WTC11 (cell line): ENCODE measurements around the gene PTBP2. TPM values are rescaled to one million over a fixed set of nuclear protein-coding genes. Genes with fewer than 3 reads are reported as not detected.

ENCODE experiments used
- ATAC-seq: fragments of 200-7000 bp; cut with Tn5 transposase; 2 replicates; pipeline ENCODE4 v1.10.0; 2021; ENCODE audit warnings: mild to moderate bottlenecking, moderate library complexity
- CTCF ChIA-PET: fragments of 300-600 bp; sonication (Branson Sonifier 250); formaldehyde crosslinking; loops from one replicate; lab custom pipeline; 2021; ENCODE audit warnings: antibody characterized with exemption; lab: Charles Lee
- POLR2A ChIA-PET: fragments of 350-600 bp; sonication (Branson Sonifier 250); formaldehyde crosslinking; loops from one replicate; lab custom pipeline; 2021; ENCODE audit warnings: antibody characterized with exemption; lab: Charles Lee
- DNase-seq: peaks from one replicate; pipeline ENCODE4 v3.0.0; 2021; ENCODE audit warnings: low spot score
- H3K27ac Mint-ChIP-seq: 2 replicates; pipeline ENCODE4 v1.8.0; 2021; ENCODE audit warnings: mixed read lengths
- H3K27me3 Mint-ChIP-seq: 2 replicates; pipeline ENCODE4 v1.8.0; 2021; ENCODE audit warnings: low read depth, mild to moderate bottlenecking, moderate library complexity, mixed read lengths
- H3K36me3 Mint-ChIP-seq: 2 replicates; pipeline ENCODE4 v1.8.0; 2021; ENCODE audit warnings: mixed read lengths
- H3K4me1 Mint-ChIP-seq: 2 replicates; pipeline ENCODE4 v1.8.0; 2022; ENCODE audit warnings: mixed read lengths
- H3K4me3 Mint-ChIP-seq: 2 replicates; pipeline ENCODE4 v1.8.0; 2021; ENCODE audit warnings: mild to moderate bottlenecking, moderate library complexity, mixed read lengths
- H3K9me3 Mint-ChIP-seq: 2 replicates; pipeline ENCODE4 v1.8.0; 2021; ENCODE audit warnings: mixed read lengths
- ATF1 ChIP-seq: sonication (generic); formaldehyde crosslinking; IDR thresholded peaks from 2 replicates; pipeline ENCODE4 v1.8.1; 2023; ENCODE audit warnings: mild to moderate bottlenecking, moderate library complexity, missing genetic modification reagents
- ATF6 ChIP-seq: sonication (generic); formaldehyde crosslinking; IDR thresholded peaks from 2 replicates; pipeline ENCODE4 v1.8.1; 2023; ENCODE audit warnings: mild to moderate bottlenecking, missing genetic modification reagents
- CBFB ChIP-seq: sonication (generic); formaldehyde crosslinking; IDR thresholded peaks from 2 replicates; pipeline ENCODE4 v1.8.1; 2022; ENCODE audit warnings: mild to moderate bottlenecking, low read depth, missing genetic modification reagents
- EMX1 ChIP-seq: fragments of 250-450 bp; sonication (Bioruptor Pico); IDR thresholded peaks from 2 replicates; pipeline ENCODE4 v1.8.0; 2021; ENCODE audit warnings: mild to moderate bottlenecking
- FOXJ3 ChIP-seq: sonication (generic); formaldehyde crosslinking; IDR thresholded peaks from 2 replicates; pipeline ENCODE4 v1.9.0; 2021; ENCODE audit warnings: missing genetic modification reagents, mild to moderate bottlenecking, borderline replicate concordance
- FOXP1 ChIP-seq: sonication (generic); formaldehyde crosslinking; IDR thresholded peaks from 2 replicates; pipeline ENCODE4 v1.8.0; 2022; ENCODE audit warnings: missing genetic modification reagents, mild to moderate bottlenecking, moderate library complexity, borderline replicate concordance
- IRF2 ChIP-seq: sonication (generic); formaldehyde crosslinking; IDR thresholded peaks from 2 replicates; pipeline ENCODE4 v1.8.0; 2022; ENCODE audit warnings: low read depth, missing genetic modification reagents, borderline replicate concordance
- KAT7 ChIP-seq: sonication (generic); formaldehyde crosslinking; IDR thresholded peaks from 2 replicates; pipeline ENCODE4 v1.8.1; 2023; ENCODE audit warnings: missing genetic modification reagents, mild to moderate bottlenecking, borderline replicate concordance
- MLX ChIP-seq: sonication (generic); formaldehyde crosslinking; IDR thresholded peaks from 2 replicates; pipeline ENCODE4 v1.8.1; 2023; ENCODE audit warnings: mild to moderate bottlenecking, missing genetic modification reagents, moderate library complexity
- NFATC4 ChIP-seq: fragments of 250-450 bp; sonication (Bioruptor Pico); IDR thresholded peaks from 2 replicates; pipeline ENCODE4 v1.9.0; 2021; ENCODE audit warnings: mild to moderate bottlenecking
- NFE2L1 ChIP-seq: sonication (generic); formaldehyde crosslinking; IDR thresholded peaks from 2 replicates; pipeline ENCODE4 v1.8.1; 2023; ENCODE audit warnings: missing genetic modification reagents
- NFYB ChIP-seq: sonication (generic); formaldehyde crosslinking; conservative IDR thresholded peaks from 2 replicates; pipeline ENCODE4 v1.8.0; 2022; ENCODE audit warnings: low read depth, missing genetic modification reagents
- NR2C2 ChIP-seq: sonication (generic); formaldehyde crosslinking; IDR thresholded peaks from 2 replicates; pipeline ENCODE4 v1.8.0; 2022; ENCODE audit warnings: mild to moderate bottlenecking, missing genetic modification reagents
- RELA ChIP-seq: sonication (generic); formaldehyde crosslinking; IDR thresholded peaks from 2 replicates; pipeline ENCODE4 v1.8.1; 2022; ENCODE audit warnings: missing genetic modification reagents, mild to moderate bottlenecking, borderline replicate concordance
- SP1 ChIP-seq: sonication (generic); formaldehyde crosslinking; conservative IDR thresholded peaks from 2 replicates; pipeline ENCODE4 v1.8.1; 2022; ENCODE audit warnings: missing genetic modification reagents
- TEAD4 ChIP-seq: sonication (generic); formaldehyde crosslinking; IDR thresholded peaks from 2 replicates; pipeline ENCODE4 v1.8.0; 2022; ENCODE audit warnings: mild to moderate bottlenecking, missing genetic modification reagents
- USF2 ChIP-seq: sonication (generic); formaldehyde crosslinking; IDR thresholded peaks from 2 replicates; pipeline ENCODE4 v1.8.1; 2023; ENCODE audit warnings: mild to moderate bottlenecking, missing genetic modification reagents, moderate library complexity
- ZNF232 ChIP-seq: sonication (generic); formaldehyde crosslinking; IDR thresholded peaks from 2 replicates; pipeline ENCODE4 v1.8.0; 2022; ENCODE audit warnings: mild to moderate bottlenecking, missing genetic modification reagents
- ZNF512 ChIP-seq: sonication (generic); formaldehyde crosslinking; IDR thresholded peaks from 2 replicates; pipeline ENCODE4 v1.8.1; 2022; ENCODE audit warnings: missing genetic modification reagents, borderline replicate concordance
- ZNF532 ChIP-seq: fragments of 250-450 bp; sonication (Bioruptor Pico); IDR thresholded peaks from 2 replicates; pipeline ENCODE4 v1.9.0; 2021; ENCODE audit warnings: mild to moderate bottlenecking, borderline replicate concordance
- total RNA-seq: library from RNA; stranded (reverse); gene quantifications from 3 replicates; pipeline ENCODE4 v1.2.3, GENCODE V29; 2021

PTBP2 gene
- total RNA-seq, 1 experiment from 2014 or later: 50.0 TPM

GRCh38 chr1:96837057-96837780 is 115.6 kb downstream of the PTBP2 start (continued):
- TF ChIP-seq RELA (CRISPR knock-in tag) (no peak), TEAD4 (CRISPR knock-in tag) (no peak), NFATC4 (CRISPR knock-in tag) (no peak), NFE2L1 (no peak), NR2C2 (CRISPR knock-in tag) (no peak), NFYB (CRISPR knock-in tag) (no peak), CBFB (CRISPR knock-in tag) (no peak), ZNF512 (CRISPR knock-in tag) (no peak)

- CTCF ChIA-PET: no interaction called here
These were observed 116.2 kb downstream of the PTBP2 start for GRCh38 chr1:96837781-96838216.

GRCh38 chr1:96840396-96840795 is 118.8 kb downstream of the PTBP2 start:
- Mint-ChIP-seq H3K36me3 (no peaks in the 10 kb centered on the region), H3K9me3 (peaks cover 2% of the 10 kb centered on the region; the same call in 1 of the 2 replicates), H3K27ac (no peak overlapping the region), H3K27me3 (peaks cover 4% of the 10 kb centered on the region; the same call in 1 of the 2 replicates), H3K4me3 (no peak overlapping the region), H3K4me1 (peaks cover 20% of the 10 kb centered on the region)
- DNase-seq: no peak
- ATAC-seq: no peak
- ChIA-PET CTCF (no interaction called here), POLR2A (no interaction called here)
- TF ChIP-seq IRF2 (CRISPR knock-in tag) (no peak), FOXP1 (CRISPR knock-in tag) (no peak), ZNF232 (CRISPR knock-in tag) (no peak), EMX1 (CRISPR knock-in tag) (no peak), USF2 (CRISPR knock-in tag) (no peak), KAT7 (CRISPR knock-in tag) (no peak), SP1 (CRISPR knock-in tag) (no peak), NR2C2 (CRISPR knock-in tag) (no peak), ZNF532 (no peak), ATF1 (CRISPR knock-in tag) (no peak), ATF6 (CRISPR knock-in tag) (no peak)

More at GRCh38 chr1:96837781-96838216, 116.2 kb downstream of the PTBP2 start:
- no peaks in the 10 kb centered on the region for H3K27me3 Mint-ChIP-seq
- H3K27ac Mint-ChIP-seq: no peak overlapping the region
- ATAC-seq: no peak
- H3K9me3 Mint-ChIP-seq: peaks cover 2% of the 10 kb centered on the region; the same call in 1 of the 2 replicates
- POLR2A ChIA-PET: no interaction called here
- peaks cover 17% of the 10 kb centered on the region for H3K4me1 Mint-ChIP-seq
- no peak overlapping the region for H3K4me3 Mint-ChIP-seq
- DNase-seq: no peak
- H3K36me3 Mint-ChIP-seq: no peaks in the 10 kb centered on the region
- TF ChIP-seq FOXJ3 (CRISPR knock-in tag) (no peak), MLX (no peak), USF2 (CRISPR knock-in tag) (no peak)
- TF ChIP-seq, all 79 proteins: peak for 0
